ENCODE measurements around the gene SMARCD3. TPM values are rescaled to one million over a fixed set of nuclear protein-coding genes. Genes with fewer than 3 reads are reported as not detected.

SMARCD3 gene
- polyA plus RNA-seq, 1 donor from 2014 or later = 199 TPM

DNA sequence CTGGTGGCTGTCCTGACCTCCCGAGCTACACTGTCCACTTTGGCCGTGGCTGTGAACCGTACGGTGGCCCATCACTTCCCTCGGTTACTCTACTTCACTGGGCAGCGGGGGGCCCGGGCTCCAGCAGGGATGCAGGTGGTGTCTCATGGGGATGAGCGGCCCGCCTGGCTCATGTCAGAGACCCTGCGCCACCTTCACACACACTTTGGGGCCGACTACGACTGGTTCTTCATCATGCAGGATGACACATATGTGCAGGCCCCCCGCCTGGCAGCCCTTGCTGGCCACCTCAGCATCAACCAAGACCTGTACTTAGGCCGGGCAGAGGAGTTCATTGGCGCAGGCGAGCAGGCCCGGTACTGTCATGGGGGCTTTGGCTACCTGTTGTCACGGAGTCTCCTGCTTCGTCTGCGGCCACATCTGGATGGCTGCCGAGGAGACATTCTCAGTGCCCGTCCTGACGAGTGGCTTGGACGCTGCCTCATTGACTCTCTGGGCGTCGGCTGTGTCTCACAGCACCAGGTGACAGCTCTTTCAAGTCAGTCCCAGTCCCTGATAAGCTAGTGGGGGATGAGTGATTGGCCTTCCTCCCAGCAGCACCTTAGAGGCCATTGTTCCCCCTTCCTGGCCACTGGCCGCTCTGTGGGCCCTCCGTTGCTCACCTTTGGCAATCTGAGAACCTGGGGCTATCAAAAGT lies 13.3 kb downstream of the SMARCD3 start:
- Histone ChIP-seq H3K79me2 (replicated peaks; ENCODE audit: insufficient read depth, low read length) (peaks cover 25% of the 10 kb centered on the region), H3K27ac (ENCODE audit: low read length) (no peak overlapping the region), H3K9me2 (ENCODE audit: insufficient read depth, low read length) (no peaks in the 10 kb centered on the region), H3K4me2 (ENCODE audit: low read length) (no peak overlapping the region), H2AFZ (ENCODE audit: low read depth, low read length) (no peak overlapping the region), H4K20me1 (ENCODE audit: insufficient read depth) (no peaks in the 10 kb centered on the region), H3K36me3 (ENCODE audit: insufficient read depth, low read length) (no peaks in the 10 kb centered on the region), H3K9ac (ENCODE audit: low read length) (no peak overlapping the region), H3K27me3 (ENCODE audit: insufficient read depth, low read depth, low read length) (no peaks in the 10 kb centered on the region), H3K9me3 (ENCODE audit: low read length) (no peaks in the 10 kb centered on the region), H3K4me3 (ENCODE audit: low read length) (no peak overlapping the region), H3F3A (ENCODE audit: insufficient read depth, low read length, poor library complexity, severe bottlenecking) (no peaks in the 10 kb centered on the region)
- TF ChIP-seq RAD21 (conservative IDR thresholded peaks at IDR 0.05) (no peak), EZH2 (IDR thresholded peaks at IDR 0.05; ENCODE audit: borderline replicate concordance, insufficient read depth, low read length, poor library complexity, severe bottlenecking) (no peak), EP300 (conservative IDR thresholded peaks at IDR 0.05; ENCODE audit: poor library complexity, severe bottlenecking) (no peak), SMC3 (conservative IDR thresholded peaks at IDR 0.05; ENCODE audit: poor library complexity) (no peak), TAF1 (IDR thresholded peaks at IDR 0.05; ENCODE audit: low read depth) (no peak)
- TF ChIP-seq, protein P1, sequence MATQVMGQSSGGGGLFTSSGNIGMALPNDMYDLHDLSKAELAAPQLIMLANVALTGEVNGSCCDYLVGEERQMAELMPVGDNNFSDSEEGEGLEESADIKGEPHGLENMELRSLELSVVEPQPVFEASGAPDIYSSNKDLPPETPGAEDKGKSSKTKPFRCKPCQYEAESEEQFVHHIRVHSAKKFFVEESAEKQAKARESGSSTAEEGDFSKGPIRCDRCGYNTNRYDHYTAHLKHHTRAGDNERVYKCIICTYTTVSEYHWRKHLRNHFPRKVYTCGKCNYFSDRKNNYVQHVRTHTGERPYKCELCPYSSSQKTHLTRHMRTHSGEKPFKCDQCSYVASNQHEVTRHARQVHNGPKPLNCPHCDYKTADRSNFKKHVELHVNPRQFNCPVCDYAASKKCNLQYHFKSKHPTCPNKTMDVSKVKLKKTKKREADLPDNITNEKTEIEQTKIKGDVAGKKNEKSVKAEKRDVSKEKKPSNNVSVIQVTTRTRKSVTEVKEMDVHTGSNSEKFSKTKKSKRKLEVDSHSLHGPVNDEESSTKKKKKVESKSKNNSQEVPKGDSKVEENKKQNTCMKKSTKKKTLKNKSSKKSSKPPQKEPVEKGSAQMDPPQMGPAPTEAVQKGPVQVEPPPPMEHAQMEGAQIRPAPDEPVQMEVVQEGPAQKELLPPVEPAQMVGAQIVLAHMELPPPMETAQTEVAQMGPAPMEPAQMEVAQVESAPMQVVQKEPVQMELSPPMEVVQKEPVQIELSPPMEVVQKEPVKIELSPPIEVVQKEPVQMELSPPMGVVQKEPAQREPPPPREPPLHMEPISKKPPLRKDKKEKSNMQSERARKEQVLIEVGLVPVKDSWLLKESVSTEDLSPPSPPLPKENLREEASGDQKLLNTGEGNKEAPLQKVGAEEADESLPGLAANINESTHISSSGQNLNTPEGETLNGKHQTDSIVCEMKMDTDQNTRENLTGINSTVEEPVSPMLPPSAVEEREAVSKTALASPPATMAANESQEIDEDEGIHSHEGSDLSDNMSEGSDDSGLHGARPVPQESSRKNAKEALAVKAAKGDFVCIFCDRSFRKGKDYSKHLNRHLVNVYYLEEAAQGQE (IDR thresholded peaks at IDR 0.05; ENCODE audit: borderline replicate concordance) = no peak
- TF ChIP-seq, protein P2, sequence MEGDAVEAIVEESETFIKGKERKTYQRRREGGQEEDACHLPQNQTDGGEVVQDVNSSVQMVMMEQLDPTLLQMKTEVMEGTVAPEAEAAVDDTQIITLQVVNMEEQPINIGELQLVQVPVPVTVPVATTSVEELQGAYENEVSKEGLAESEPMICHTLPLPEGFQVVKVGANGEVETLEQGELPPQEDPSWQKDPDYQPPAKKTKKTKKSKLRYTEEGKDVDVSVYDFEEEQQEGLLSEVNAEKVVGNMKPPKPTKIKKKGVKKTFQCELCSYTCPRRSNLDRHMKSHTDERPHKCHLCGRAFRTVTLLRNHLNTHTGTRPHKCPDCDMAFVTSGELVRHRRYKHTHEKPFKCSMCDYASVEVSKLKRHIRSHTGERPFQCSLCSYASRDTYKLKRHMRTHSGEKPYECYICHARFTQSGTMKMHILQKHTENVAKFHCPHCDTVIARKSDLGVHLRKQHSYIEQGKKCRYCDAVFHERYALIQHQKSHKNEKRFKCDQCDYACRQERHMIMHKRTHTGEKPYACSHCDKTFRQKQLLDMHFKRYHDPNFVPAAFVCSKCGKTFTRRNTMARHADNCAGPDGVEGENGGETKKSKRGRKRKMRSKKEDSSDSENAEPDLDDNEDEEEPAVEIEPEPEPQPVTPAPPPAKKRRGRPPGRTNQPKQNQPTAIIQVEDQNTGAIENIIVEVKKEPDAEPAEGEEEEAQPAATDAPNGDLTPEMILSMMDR (IDR thresholded peaks at IDR 0.05; ENCODE audit: poor library complexity, severe bottlenecking) = no peak

DNA sequence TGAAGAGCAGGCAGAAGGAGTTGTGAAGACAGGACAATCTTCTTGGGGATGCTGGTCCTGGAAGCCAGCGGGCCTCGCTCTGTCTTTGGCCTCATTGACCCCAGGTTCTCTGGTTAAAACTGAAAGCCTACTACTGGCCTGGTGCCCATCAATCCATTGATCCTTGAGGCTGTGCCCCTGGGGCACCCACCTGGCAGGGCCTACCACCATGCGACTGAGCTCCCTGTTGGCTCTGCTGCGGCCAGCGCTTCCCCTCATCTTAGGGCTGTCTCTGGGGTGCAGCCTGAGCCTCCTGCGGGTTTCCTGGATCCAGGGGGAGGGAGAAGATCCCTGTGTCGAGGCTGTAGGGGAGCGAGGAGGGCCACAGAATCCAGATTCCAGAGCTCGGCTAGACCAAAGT lies 14.7 kb downstream of the SMARCD3 start:
- no peak overlapping the region for H3K27ac ChIP-seq (ENCODE audit: low read length)
- H3F3A ChIP-seq (ENCODE audit: insufficient read depth, low read length, poor library complexity, severe bottlenecking) = no peaks in the 10 kb centered on the region
- H3K9me3 ChIP-seq (ENCODE audit: low read length) = no peaks in the 10 kb centered on the region
- peak overlapping the region; percentile 98 for H3K4me3 ChIP-seq (ENCODE audit: low read length)
- H3K9ac ChIP-seq (ENCODE audit: low read length) = peak overlapping the region; percentile 89
- peaks cover 25% of the 10 kb centered on the region for H3K79me2 ChIP-seq (replicated peaks; ENCODE audit: insufficient read depth, low read length)
- H2AFZ ChIP-seq (ENCODE audit: low read depth, low read length) = no peak overlapping the region
- no peaks in the 10 kb centered on the region for H3K27me3 ChIP-seq (ENCODE audit: insufficient read depth, low read depth, low read length)
- TF ChIP-seq RAD21 (conservative IDR thresholded peaks at IDR 0.05) = no peak
- no peak for TF ChIP-seq TAF1 (IDR thresholded peaks at IDR 0.05; ENCODE audit: low read depth)
- no peak for TF ChIP-seq EZH2 (IDR thresholded peaks at IDR 0.05; ENCODE audit: borderline replicate concordance, insufficient read depth, low read length, poor library complexity, severe bottlenecking)
- TF ChIP-seq, protein P1 (IDR thresholded peaks at IDR 0.05; ENCODE audit: borderline replicate concordance) = no peak
- TF ChIP-seq POLR2AphosphoS5 (IDR thresholded peaks at IDR 0.05) = no peak
- no peak for TF ChIP-seq SMC3 (conservative IDR thresholded peaks at IDR 0.05; ENCODE audit: poor library complexity)
- no peak for TF ChIP-seq EP300 (conservative IDR thresholded peaks at IDR 0.05; ENCODE audit: poor library complexity, severe bottlenecking)
- no peak for TF ChIP-seq MXI1 (conservative IDR thresholded peaks at IDR 0.05; ENCODE audit: poor library complexity, severe bottlenecking)
- TF ChIP-seq, protein P2 (IDR thresholded peaks at IDR 0.05; ENCODE audit: poor library complexity, severe bottlenecking) = no peak
- no peaks in the 10 kb centered on the region for H4K20me1 ChIP-seq (ENCODE audit: insufficient read depth)
- H3K36me3 ChIP-seq (ENCODE audit: insufficient read depth, low read length) = no peaks in the 10 kb centered on the region
- peak overlapping the region; percentile 95 for H3K4me2 ChIP-seq (ENCODE audit: low read length)
- H3K9me2 ChIP-seq (ENCODE audit: insufficient read depth, low read length) = no peaks in the 10 kb centered on the region
